Kidney (tissue), 14 donors: ENCODE data around the gene FAM81A. TPM values are rescaled to one million over a fixed set of nuclear protein-coding genes. Genes with fewer than 3 reads are reported as not detected.

ENCODE experiments used
- DNase-seq, 5 donors: peaks; one replicate each; pipeline ENCODE4 v3.0.0-alpha.2; 2013 to 2020
- FAIRE-seq: peaks from 2 replicates; lab custom pipeline; 2012; peaks lifted over from hg19 to GRCh38; lab: Jason Lieb, UNC
- H3K27ac ChIP-seq, 2 donors: one replicate each; pipeline ENCODE4 v1.7.0; 2013; ENCODE audit warnings: low read depth in 2 of 2, low read length in 2 of 2, inconsistent platforms in 1 of 2
- H3K27me3 ChIP-seq: one replicate; pipeline ENCODE4 v1.7.1; 2013; ENCODE audit warnings: low read length, inconsistent platforms; ENCODE audit not compliant: control insufficient read depth, insufficient read depth
- H3K36me3 ChIP-seq, 3 donors: one replicate each; pipeline versions ENCODE4 v1.7.0 to v1.7.1; 2013; ENCODE audit warnings: low read length in 3 of 3, control low read depth in 1 of 3, inconsistent platforms in 1 of 3; ENCODE audit not compliant: insufficient read depth in 3 of 3, control insufficient read depth in 2 of 3
- H3K4me1 ChIP-seq, 3 donors: one replicate each; pipeline versions ENCODE4 v1.7.0 to v1.7.1; 2013; ENCODE audit warnings: low read length in 3 of 3, inconsistent platforms in 1 of 3, low read depth in 1 of 3; ENCODE audit not compliant: control insufficient read depth in 2 of 3, insufficient read depth in 2 of 3
- H3K4me3 ChIP-seq, 3 donors: one replicate each; pipeline versions ENCODE4 v1.7.0 to v1.8.1; 2013; ENCODE audit warnings: low read length in 3 of 3, control low read depth in 1 of 3, inconsistent platforms in 1 of 3
- H3K9ac ChIP-seq, 3 donors: one replicate each; pipeline versions ENCODE4 v1.7.0 to v1.7.1; 2013; ENCODE audit warnings: low read length in 3 of 3, control low read depth in 1 of 3, inconsistent platforms in 1 of 3
- H3K9me3 ChIP-seq, 3 donors: one replicate each; pipeline versions ENCODE4 v1.7.0 to v1.7.1; 2013; ENCODE audit warnings: low read length in 3 of 3, control low read depth in 1 of 3, inconsistent platforms in 1 of 3; ENCODE audit not compliant: control insufficient read depth in 2 of 3, insufficient read depth in 1 of 3
- intact Hi-C: fragments of 100-400 bp; cut with DNase I; formaldehyde crosslinking; loops from one replicate; pipeline ENCODE4 v1.11.1; 2022
- polyA plus RNA-seq: library from polyadenylated mRNA; stranded (reverse); fragments of 350-450 nt; fragmentation: Illumina TruSeq; extraction: RNeasy Lipid Tissue Mini Kit (QIAGEN cat#74804); gene quantifications from one replicate; pipeline ENCODE4 v1.2.3, GENCODE V29; 2014; ENCODE audit warnings: low read depth, low replicate concordance; ENCODE audit not compliant: insufficient read depth
- total RNA-seq: library from RNA; stranded (reverse); fragmentation: NEBNext Ultra II Directional; extraction: Animal tissue kit (Norgen Biotek cat#: 25700); gene quantifications from one replicate; pipeline ENCODE4 v1.2.1, GENCODE V29; 2021
- TF ChIP-seq, protein P1 (sequence below): IDR thresholded peaks from 3 replicates; pipeline ENCODE4 v1.5.1; 2012; ENCODE audit warnings: mild to moderate bottlenecking, moderate library complexity, borderline replicate concordance; ENCODE audit not compliant: insufficient read depth; ENCODE audit errors: extremely low read depth
- donor health status: control.
- donor health status: control.
- donor health status: control.
- donor health status: control.
- donor health status: control.
- donor health status: DM: yes; HTN: yes; CAD: no.
- donor health status: Normal renal cell carcinoma (clear cell type).

FAM81A gene
- total and polyA plus RNA-seq, 2 donors from 2014 or later: 10.4 TPM

DNA sequence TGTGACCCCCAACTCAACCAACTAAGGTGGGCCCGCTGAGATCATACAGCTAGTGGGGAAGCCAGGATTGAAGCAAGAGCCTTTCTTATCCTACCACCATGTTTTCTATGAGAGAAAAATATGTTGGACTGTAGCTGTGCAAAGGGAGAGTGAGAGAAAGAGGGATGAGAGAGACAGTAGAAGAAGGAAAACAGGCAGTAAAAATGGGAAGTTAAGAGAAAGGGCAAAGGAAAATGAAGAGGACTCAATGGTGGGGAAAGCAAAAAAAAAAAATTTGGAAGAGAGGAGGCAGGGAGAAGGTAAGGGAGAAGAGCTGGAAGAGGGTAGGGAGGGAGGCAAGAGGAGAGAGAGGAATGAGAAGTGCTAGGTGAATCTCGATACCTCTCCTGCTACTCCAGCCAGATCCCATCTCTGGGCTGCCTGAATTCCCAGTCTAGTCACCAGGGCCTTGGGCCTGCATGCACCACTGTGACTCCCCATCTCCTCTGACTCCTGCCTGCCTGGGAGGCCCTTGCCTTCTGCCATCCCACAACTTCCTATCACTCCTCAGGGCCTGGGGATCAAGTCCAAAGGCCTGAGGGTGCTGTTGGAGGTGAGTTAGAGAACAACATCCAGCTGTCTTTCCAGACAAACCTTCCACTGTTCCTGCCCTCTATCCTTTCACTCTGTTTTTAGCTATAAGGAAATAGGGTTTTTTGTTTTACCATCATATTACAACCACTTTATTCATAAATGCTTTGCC is 15.7 kb downstream of the FAM81A start:
- Histone ChIP-seq H3K9me3 (no peaks in the 10 kb centered on the region), H3K9ac (no peak overlapping the region), H3K27me3 (no peaks in the 10 kb centered on the region), H3K4me3 (no peak overlapping the region), H3K4me1 (no peaks in the 10 kb centered on the region), H3K27ac (no peak overlapping the region), H3K36me3 (no peaks in the 10 kb centered on the region)
- TF ChIP-seq, protein P1, sequence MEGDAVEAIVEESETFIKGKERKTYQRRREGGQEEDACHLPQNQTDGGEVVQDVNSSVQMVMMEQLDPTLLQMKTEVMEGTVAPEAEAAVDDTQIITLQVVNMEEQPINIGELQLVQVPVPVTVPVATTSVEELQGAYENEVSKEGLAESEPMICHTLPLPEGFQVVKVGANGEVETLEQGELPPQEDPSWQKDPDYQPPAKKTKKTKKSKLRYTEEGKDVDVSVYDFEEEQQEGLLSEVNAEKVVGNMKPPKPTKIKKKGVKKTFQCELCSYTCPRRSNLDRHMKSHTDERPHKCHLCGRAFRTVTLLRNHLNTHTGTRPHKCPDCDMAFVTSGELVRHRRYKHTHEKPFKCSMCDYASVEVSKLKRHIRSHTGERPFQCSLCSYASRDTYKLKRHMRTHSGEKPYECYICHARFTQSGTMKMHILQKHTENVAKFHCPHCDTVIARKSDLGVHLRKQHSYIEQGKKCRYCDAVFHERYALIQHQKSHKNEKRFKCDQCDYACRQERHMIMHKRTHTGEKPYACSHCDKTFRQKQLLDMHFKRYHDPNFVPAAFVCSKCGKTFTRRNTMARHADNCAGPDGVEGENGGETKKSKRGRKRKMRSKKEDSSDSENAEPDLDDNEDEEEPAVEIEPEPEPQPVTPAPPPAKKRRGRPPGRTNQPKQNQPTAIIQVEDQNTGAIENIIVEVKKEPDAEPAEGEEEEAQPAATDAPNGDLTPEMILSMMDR: no peak
- intact Hi-C loops: no loop called here
- no peak for FAIRE-seq
- DNase-seq: no peak

DNA sequence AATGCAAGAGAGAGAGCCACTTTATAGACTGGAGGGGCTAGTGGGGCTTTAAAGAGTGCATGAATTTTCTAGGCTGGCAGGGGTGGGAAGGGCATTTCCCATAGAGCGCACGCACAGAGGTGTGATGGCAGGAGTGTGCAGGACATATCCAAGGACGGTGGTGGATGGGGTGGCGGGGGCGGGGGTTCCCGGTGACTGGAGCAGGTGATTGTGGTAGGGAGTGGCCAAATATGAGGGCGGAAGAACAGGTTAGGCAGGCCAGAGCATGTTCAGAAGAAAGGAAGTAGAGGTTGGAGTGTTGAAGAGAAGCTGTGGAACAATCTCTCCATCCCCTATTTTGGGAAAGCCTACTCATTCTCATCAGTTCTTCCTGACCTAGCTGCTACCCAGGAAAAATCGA is 18.1 kb downstream of the FAM81A start:
- peak in 3 of 5 donors; percentile 21 to 84 (median 38) for DNase-seq
- Histone ChIP-seq H3K27ac (no peak overlapping the region), H3K4me1 (no peaks in the 10 kb centered on the region), H3K9me3 (no peaks in the 10 kb centered on the region), H3K27me3 (no peaks in the 10 kb centered on the region), H3K4me3 (no peak overlapping the region), H3K36me3 (no peaks in the 10 kb centered on the region), H3K9ac (no peak overlapping the region)
- intact Hi-C loops: no loop called here
- TF ChIP-seq, protein P1: no peak
- no peak for FAIRE-seq

DNA sequence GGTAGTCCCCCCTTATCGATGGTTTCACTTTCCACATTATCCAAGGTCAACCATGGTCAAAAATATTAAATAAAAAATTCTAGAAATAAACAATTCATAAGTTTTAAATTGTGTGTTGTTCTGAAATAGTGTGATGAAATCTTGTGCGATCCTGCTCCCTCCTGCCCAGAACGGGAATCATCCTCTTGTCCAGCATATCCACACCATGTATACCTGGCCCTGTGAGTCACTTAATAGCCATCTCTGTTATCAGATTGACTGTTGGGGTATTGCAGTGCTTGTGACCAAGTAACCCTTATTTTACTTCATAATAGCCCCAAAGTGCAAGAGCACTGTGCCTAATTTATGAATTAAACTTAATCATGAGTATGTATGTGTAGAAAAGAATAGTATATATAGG is 19.1 kb downstream of the FAM81A start:
- Histone ChIP-seq H3K4me1 (no peaks in the 10 kb centered on the region), H3K27ac (no peak overlapping the region), H3K36me3 (no peaks in the 10 kb centered on the region), H3K9ac (no peak overlapping the region), H3K4me3 (no peak overlapping the region), H3K27me3 (no peaks in the 10 kb centered on the region), H3K9me3 (no peaks in the 10 kb centered on the region)
- intact Hi-C loops: no loop called here
- DNase-seq (no peak), FAIRE-seq (no peak)
- TF ChIP-seq, protein P1: no peak
